Natural killer cell (primary cell): ENCODE data around the gene VAMP8. TPM values are rescaled to one million over a fixed set of nuclear protein-coding genes. Genes with fewer than 3 reads are reported as not detected.
A peak's percentile ranks its signal among the peaks of the same experiment; 100 is the strongest.
"Not testable (repeated sequence)": the region's sequence is repeated elsewhere in the genome, so short reads cannot be mapped to it uniquely, and the experiment has no call there.

Experiments used
- ATAC-seq, 3 donors: fragments of 150-1000 bp in 2 of 3; fragments of 200-7000 bp in 1 of 3; cut with Tn5 transposase; 1 replicate in 1 of 3; 2 replicates in 2 of 3; pipeline ENCODE4 v1.10.0; 2021; ENCODE audit warnings: mild to moderate bottlenecking in 2 of 3, moderate library complexity in 2 of 3
- DNase-seq, 2 donors: peaks; one replicate each; pipeline versions ENCODE4 v3.0.0 to v3.0.0-alpha.2; 2013 to 2021; ENCODE audit warnings: mixed read lengths in 1 of 2
- H3K27ac ChIP-seq: one replicate; pipeline ENCODE4 v1.5.1; 2013; ENCODE audit warnings: mild to moderate bottlenecking, low read length
- H3K27me3 ChIP-seq: one replicate; pipeline ENCODE4 v1.6.1; 2013; ENCODE audit warnings: low read length; ENCODE audit not compliant: control insufficient read depth, insufficient read depth
- H3K36me3 ChIP-seq: one replicate; pipeline ENCODE4 v1.6.1; 2013; ENCODE audit warnings: low read length; ENCODE audit not compliant: control insufficient read depth, insufficient read depth
- H3K4me1 ChIP-seq: one replicate; pipeline ENCODE4 v1.6.1; 2013; ENCODE audit warnings: low read length; ENCODE audit not compliant: control insufficient read depth, insufficient read depth
- H3K4me3 ChIP-seq: one replicate; pipeline ENCODE4 v1.5.1; 2013; ENCODE audit warnings: low read length
- H3K9me3 ChIP-seq: one replicate; pipeline ENCODE4 v1.6.1; 2013; ENCODE audit warnings: low read length; ENCODE audit not compliant: control insufficient read depth, insufficient read depth
- H3K27ac Mint-ChIP-seq, 2 donors: one replicate each; pipeline ENCODE4 v1.8.0; 2022; ENCODE audit warnings: mild to moderate bottlenecking in 2 of 2, mixed read lengths in 2 of 2, moderate library complexity in 1 of 2
- H3K27me3 Mint-ChIP-seq, 2 donors: one replicate each; pipeline ENCODE4 v1.8.0; 2022; ENCODE audit warnings: low read depth in 2 of 2, mixed read lengths in 2 of 2
- H3K36me3 Mint-ChIP-seq: one replicate; pipeline ENCODE4 v1.8.0; 2022; ENCODE audit warnings: mixed read lengths
- H3K4me1 Mint-ChIP-seq, 2 donors: one replicate each; pipeline ENCODE4 v1.8.0; 2022; ENCODE audit warnings: mixed read lengths in 2 of 2
- H3K4me3 Mint-ChIP-seq: one replicate; pipeline ENCODE4 v1.8.0; 2022; ENCODE audit warnings: mild to moderate bottlenecking, moderate library complexity, mixed read lengths
- H3K9me3 Mint-ChIP-seq, 2 donors: one replicate each; pipeline ENCODE4 v1.8.0; 2022; ENCODE audit warnings: mixed read lengths in 2 of 2
- CTCF ChIP-seq: fragments of 200-600 bp; IDR thresholded peaks from one replicate; pipeline ENCODE4 v1.8.0; 2022; ENCODE audit warnings: antibody characterized with exemption
- WGBS: methylation state at CpG from one replicate; pipeline ENCODE4 v1.1.7; 2013; ENCODE audit warnings: missing lambda C conversion rate; ENCODE audit not compliant: insufficient coverage; 5-methylcytosine and 5-hydroxymethylcytosine counted together
- intact Hi-C: fragments of 100-400 bp; cut with micrococcal nuclease; formaldehyde crosslinking; loops from one replicate; pipeline ENCODE4 v1.14.2; 2022
- total RNA-seq, 4 donors: library from RNA; stranded (reverse); fragments of 120-200 nt in 1 of 4; gene quantifications; one replicate each; pipeline versions ENCODE4 v1.2.3 to v1.2.4, GENCODE V29; 2013 to 2022

VAMP8 gene
- total RNA-seq, 3 donors from 2014 or later (not counting 1 experiment from before 2014, with no cell fraction given), result 105 to 116 (median 111) TPM

GRCh38 chr2:85613717-85614515 is 36.5 kb downstream of the VAMP8 start:
- Mint-ChIP-seq H3K27ac (no peak overlapping the region), H3K9me3 (no peaks in the 10 kb centered on the region), H3K4me3 (peak overlapping the region; percentile 61), H3K27me3 (no peaks in the 10 kb centered on the region), H3K4me1 (peaks cover 20 to 26% of the 10 kb centered on the region in 2 donors), H3K36me3 (no peaks in the 10 kb centered on the region)
- Histone ChIP-seq H3K27me3 (no peaks in the 10 kb centered on the region), H3K4me1 (peaks cover 44% of the 10 kb centered on the region), H3K4me3 (no peak overlapping the region), H3K36me3 (peaks cover 6% of the 10 kb centered on the region), H3K27ac (no peak overlapping the region), H3K9me3 (no peaks in the 10 kb centered on the region)
- 94% methylated on average over 10 of the region's 10 CpGs for WGBS
- ATAC-seq (no peak), DNase-seq (no peak)
- TF ChIP-seq CTCF, result no peak
- intact Hi-C loops, result no loop called here

- H3K27ac Mint-ChIP-seq, H3K36me3 ChIP-seq, H3K9me3 ChIP-seq, H3K27me3 ChIP-seq, H3K9me3 Mint-ChIP-seq, H3K36me3 Mint-ChIP-seq, H3K4me3 Mint-ChIP-seq, H3K27me3 Mint-ChIP-seq, ATAC-seq, H3K27ac ChIP-seq, H3K4me3 ChIP-seq, DNase-seq, intact Hi-C loops: not testable (repeated sequence)
- H3K4me1 ChIP-seq, result peaks cover 44% of the 10 kb centered on the region
- H3K4me1 Mint-ChIP-seq, result peaks cover 23 to 24% of the 10 kb centered on the region in 2 donors
- WGBS, result 93% methylated on average over 7 of the region's 7 CpGs
These were observed 37.4 kb downstream of the VAMP8 start for GRCh38 chr2:85614757-85615156.

DNA sequence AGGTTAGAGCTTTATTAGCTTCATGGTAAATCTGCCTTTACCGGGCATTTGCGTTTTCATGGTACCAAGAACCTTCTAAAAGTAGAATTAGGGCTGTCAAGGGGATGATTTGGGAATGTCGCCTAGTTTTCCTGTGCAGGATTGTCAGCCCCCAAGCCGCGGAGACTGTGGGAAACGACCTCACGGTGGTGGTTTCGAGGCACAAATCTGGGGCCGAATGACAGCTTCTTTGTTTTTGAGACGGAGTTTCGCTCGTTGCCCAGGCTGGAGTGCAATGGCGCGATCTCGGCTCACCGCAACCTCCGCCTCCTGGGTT is 38.0 kb downstream of the VAMP8 start:
- Mint-ChIP-seq H3K36me3 (no peaks in the 10 kb centered on the region), H3K27ac (peak overlapping the region; percentile 88 to 92), H3K27me3 (no peaks in the 10 kb centered on the region), H3K9me3 (no peaks in the 10 kb centered on the region), H3K4me3 (peak overlapping the region; percentile 99), H3K4me1 (peaks cover 23 to 24% of the 10 kb centered on the region in 2 donors)
- Histone ChIP-seq H3K36me3 (peaks cover 7% of the 10 kb centered on the region), H3K27me3 (no peaks in the 10 kb centered on the region), H3K27ac (no peak overlapping the region), H3K4me3 (no peak overlapping the region), H3K9me3 (no peaks in the 10 kb centered on the region), H3K4me1 (peaks cover 40% of the 10 kb centered on the region)
- TF ChIP-seq CTCF, result no peak
- 93% methylated on average over 17 of the region's 17 CpGs for WGBS
- no peak for DNase-seq
- ATAC-seq, result no peak
- intact Hi-C loops, result no loop called here

GRCh38 chr2:85617723-85618122 is 40.3 kb downstream of the VAMP8 start:
- H3K27ac ChIP-seq, H3K4me3 ChIP-seq, H3K9me3 ChIP-seq, H3K27me3 ChIP-seq, DNase-seq, H3K36me3 Mint-ChIP-seq, H3K9me3 Mint-ChIP-seq, intact Hi-C loops, ATAC-seq, H3K27me3 Mint-ChIP-seq: not testable (repeated sequence)
- WGBS, result 100% methylated on average over 5 of the region's 5 CpGs
- Mint-ChIP-seq H3K27ac (peak overlapping the region; percentile 88 to 92), H3K4me3 (peak overlapping the region; percentile 99), H3K4me1 (peaks cover 18 to 22% of the 10 kb centered on the region in 2 donors)
- H3K36me3 ChIP-seq, result peaks cover 28% of the 10 kb centered on the region
- peaks cover 24% of the 10 kb centered on the region for H3K4me1 ChIP-seq
